HG03175 (cell line): ENCODE results near the gene COX7A2.

Source experiments
- ATAC-seq: cut with Tn5 transposase; IDR thresholded peaks from one replicate; pipeline ENCODE4 v1.9.1; 2021; ENCODE audit warnings: mild to moderate bottlenecking, moderate library complexity; ENCODE audit not compliant: unreplicated experiment

The COX7A2 gene

GRCh38 chr6:75201901-75202672, 41.5 kb downstream of the COX7A2 start:
- ATAC-seq, result no peak

- ATAC-seq, result no peak
These were observed 42.6 kb downstream of the COX7A2 start for GRCh38 chr6:75201021-75201420.

- no peak for ATAC-seq
These were observed 43.7 kb downstream of the COX7A2 start for GRCh38 chr6:75199889-75200288.

GRCh38 chr6:75196081-75196687, 47.4 kb downstream of the COX7A2 start:
- no peak for ATAC-seq

- no peak for ATAC-seq
These were observed 55.2 kb downstream of the COX7A2 start for GRCh38 chr6:75188221-75188925.
